Kidney (tissue), 14 donors: Measurements from ENCODE around the gene ISM2. TPM values are rescaled to one million over a fixed set of nuclear protein-coding genes. Genes with fewer than 3 reads are reported as not detected.

Source experiments
- DNase-seq, 5 donors: peaks; one replicate each; pipeline ENCODE4 v3.0.0-alpha.2; 2013 to 2020
- FAIRE-seq: peaks from 2 replicates; lab custom pipeline; 2012; peaks lifted over from hg19 to GRCh38; lab: Jason Lieb, UNC
- H3K27ac ChIP-seq, 2 donors: one replicate each; pipeline ENCODE4 v1.7.0; 2013; ENCODE audit warnings: low read depth in 2 of 2, low read length in 2 of 2, inconsistent platforms in 1 of 2
- H3K27me3 ChIP-seq: one replicate; pipeline ENCODE4 v1.7.1; 2013; ENCODE audit warnings: low read length, inconsistent platforms; ENCODE audit not compliant: control insufficient read depth, insufficient read depth
- H3K36me3 ChIP-seq, 3 donors: one replicate each; pipeline versions ENCODE4 v1.7.0 to v1.7.1; 2013; ENCODE audit warnings: low read length in 3 of 3, control low read depth in 1 of 3, inconsistent platforms in 1 of 3; ENCODE audit not compliant: insufficient read depth in 3 of 3, control insufficient read depth in 2 of 3
- H3K4me1 ChIP-seq, 3 donors: one replicate each; pipeline versions ENCODE4 v1.7.0 to v1.7.1; 2013; ENCODE audit warnings: low read length in 3 of 3, inconsistent platforms in 1 of 3, low read depth in 1 of 3; ENCODE audit not compliant: control insufficient read depth in 2 of 3, insufficient read depth in 2 of 3
- H3K4me3 ChIP-seq, 3 donors: one replicate each; pipeline versions ENCODE4 v1.7.0 to v1.8.1; 2013; ENCODE audit warnings: low read length in 3 of 3, control low read depth in 1 of 3, inconsistent platforms in 1 of 3
- H3K9ac ChIP-seq, 3 donors: one replicate each; pipeline versions ENCODE4 v1.7.0 to v1.7.1; 2013; ENCODE audit warnings: low read length in 3 of 3, control low read depth in 1 of 3, inconsistent platforms in 1 of 3
- H3K9me3 ChIP-seq, 3 donors: one replicate each; pipeline versions ENCODE4 v1.7.0 to v1.7.1; 2013; ENCODE audit warnings: low read length in 3 of 3, control low read depth in 1 of 3, inconsistent platforms in 1 of 3; ENCODE audit not compliant: control insufficient read depth in 2 of 3, insufficient read depth in 1 of 3
- CTCF ChIP-seq: IDR thresholded peaks from 3 replicates; pipeline ENCODE4 v1.5.1; 2012; ENCODE audit warnings: mild to moderate bottlenecking, moderate library complexity, borderline replicate concordance; ENCODE audit not compliant: insufficient read depth; ENCODE audit errors: extremely low read depth
- intact Hi-C: fragments of 100-400 bp; cut with DNase I; formaldehyde crosslinking; loops from one replicate; pipeline ENCODE4 v1.11.1; 2022
- polyA plus RNA-seq: library from polyadenylated mRNA; stranded (reverse); fragments of 350-450 nt; fragmentation: Illumina TruSeq; extraction: RNeasy Lipid Tissue Mini Kit (QIAGEN cat#74804); gene quantifications from one replicate; pipeline ENCODE4 v1.2.3, GENCODE V29; 2014; ENCODE audit warnings: low read depth, low replicate concordance; ENCODE audit not compliant: insufficient read depth
- total RNA-seq: library from RNA; stranded (reverse); fragmentation: NEBNext Ultra II Directional; extraction: Animal tissue kit (Norgen Biotek cat#: 25700); gene quantifications from one replicate; pipeline ENCODE4 v1.2.1, GENCODE V29; 2021
- donor health status: control.
- donor health status: control.
- donor health status: control.
- donor health status: control.
- donor health status: control.
- donor health status: DM: yes; HTN: yes; CAD: no.
- donor health status: Normal renal cell carcinoma (clear cell type).

Gene ISM2
- total and polyA plus RNA-seq, 2 donors from 2014 or later: 0.57 to 0.80 TPM

- FAIRE-seq (no peak), DNase-seq (peak in 3 of 5 donors; percentile 53 to 69 (median 64))
- Histone ChIP-seq H3K27me3 (no peaks in the 10 kb centered on the region), H3K4me3 (no peak overlapping the region), H3K4me1 (peaks cover 0 to 2% (median 0%) of the 10 kb centered on the region in 3 donors), H3K9me3 (no peaks in the 10 kb centered on the region), H3K36me3 (peaks cover 0 to under 1% (median 0%) of the 10 kb centered on the region in 3 donors), H3K27ac (no peak overlapping the region), H3K9ac (no peak overlapping the region)
- TF ChIP-seq CTCF: no peak
- intact Hi-C loops: loop anchor here (10.0 kb wide), 1 partner anchor 220 kb away; no protein-coding TSS in a partner anchor
These were observed 24.0 kb downstream of the ISM2 start for GRCh38 chr14:77474479-77475177.

GRCh38 chr14:77473921-77474320 lies 24.7 kb downstream of the ISM2 start:
- Histone ChIP-seq H3K36me3 (peaks cover 2 to 7% (median 3%) of the 10 kb centered on the region in 3 donors), H3K4me1 (peaks cover 0 to 2% (median 0%) of the 10 kb centered on the region in 3 donors), H3K4me3 (no peak overlapping the region), H3K9ac (no peak overlapping the region), H3K27ac (no peak overlapping the region), H3K9me3 (no peaks in the 10 kb centered on the region), H3K27me3 (no peaks in the 10 kb centered on the region)
- DNase-seq (peak in 2 of 5 donors; percentile 63 to 68), FAIRE-seq (no peak)
- intact Hi-C loops: loop anchor here (10.0 kb wide), 1 partner anchor 221 kb away; no protein-coding TSS in a partner anchor
- TF ChIP-seq CTCF: no peak

GRCh38 chr14:77470224-77470870 lies 28.3 kb downstream of the ISM2 start:
- Histone ChIP-seq H3K27ac (no peak overlapping the region), H3K9ac (no peak overlapping the region), H3K9me3 (no peaks in the 10 kb centered on the region), H3K36me3 (peaks cover 3 to 20% (median 12%) of the 10 kb centered on the region in 3 donors), H3K4me1 (peaks cover 0 to 2% (median 0%) of the 10 kb centered on the region in 3 donors), H3K4me3 (no peak overlapping the region), H3K27me3 (no peaks in the 10 kb centered on the region)
- DNase-seq (no peak), FAIRE-seq (no peak)
- intact Hi-C loops: loop anchor here (10.0 kb wide), 1 partner anchor 224 kb away; no protein-coding TSS in a partner anchor
- TF ChIP-seq CTCF: no peak
